CD4-positive, alpha-beta T cell (primary cell): Measurements from ENCODE around the gene MBNL1. TPM values are rescaled to one million over a fixed set of nuclear protein-coding genes. Genes with fewer than 3 reads are reported as not detected.
A peak's percentile ranks its signal among the peaks of the same experiment; 100 is the strongest.

Experiments used
- ATAC-seq: fragments of 200-7000 bp; cut with Tn5 transposase; one replicate; pipeline ENCODE4 v1.10.0; 2022; ENCODE audit warnings: mild to moderate bottlenecking; ENCODE audit not compliant: poor library complexity
- CTCF ChIA-PET: fragments of 350-600 bp; sonication (Branson Sonifier 250); formaldehyde crosslinking; loops from one replicate; lab custom pipeline; 2021; ENCODE audit warnings: antibody characterized with exemption, inconsistent platforms; lab: Charles Lee
- POLR2A ChIA-PET: fragments of 350-600 bp; sonication (Branson Sonifier 250); formaldehyde crosslinking; loops from one replicate; lab custom pipeline; 2021; ENCODE audit warnings: antibody characterized with exemption, inconsistent platforms; lab: Charles Lee
- DNase-seq, 14 experiments: peaks; one replicate each; pipeline ENCODE4 v3.0.0-alpha.2; 2013 to 2020; ENCODE audit warnings: mixed read lengths in 2 of 14
- H3K27ac ChIP-seq, 2 donors: one replicate each; pipeline versions ENCODE4 v1.5.1 to v1.7.0; 2013; ENCODE audit warnings: low read length in 2 of 2, low read depth in 1 of 2, mild to moderate bottlenecking in 1 of 2
- H3K27me3 ChIP-seq, 2 experiments: 1 replicate in 1 of 2; 2 replicates in 1 of 2; pipeline versions ENCODE4 v1.6.1 to v1.7.0; 2013; ENCODE audit warnings: low read length in 2 of 2, control low read depth in 1 of 2, mild to moderate bottlenecking in 1 of 2, moderate library complexity in 1 of 2; ENCODE audit not compliant: insufficient read depth in 2 of 2, control insufficient read depth in 1 of 2
- H3K36me3 ChIP-seq: one replicate; pipeline ENCODE4 v1.6.1; 2013; ENCODE audit warnings: low read length, control low read depth; ENCODE audit not compliant: insufficient read depth
- H3K4me1 ChIP-seq: one replicate; pipeline ENCODE4 v1.6.1; 2013; ENCODE audit warnings: low read length, control low read depth; ENCODE audit not compliant: insufficient read depth
- H3K4me3 ChIP-seq: one replicate; pipeline ENCODE4 v1.5.1; 2013; ENCODE audit warnings: mild to moderate bottlenecking, low read length, moderate library complexity
- H3K9me3 ChIP-seq, 2 experiments: 1 replicate in 1 of 2; 2 replicates in 1 of 2; pipeline versions ENCODE4 v1.6.1 to v1.7.0; 2013; ENCODE audit warnings: low read length in 2 of 2, mild to moderate bottlenecking in 2 of 2, control low read depth in 1 of 2, moderate library complexity in 1 of 2; ENCODE audit not compliant: control insufficient read depth in 1 of 2, insufficient read depth in 1 of 2
- H3K27ac Mint-ChIP-seq: one replicate; pipeline ENCODE4 v1.8.0; 2020; ENCODE audit warnings: mixed read lengths
- H3K27me3 Mint-ChIP-seq: one replicate; pipeline ENCODE4 v1.8.0; 2021; ENCODE audit warnings: mixed read lengths
- H3K36me3 Mint-ChIP-seq: one replicate; pipeline ENCODE4 v1.8.0; 2021; ENCODE audit warnings: low read depth, mixed read lengths
- H3K4me1 Mint-ChIP-seq: one replicate; pipeline ENCODE4 v1.8.0; 2021; ENCODE audit warnings: low read depth, mixed read lengths
- H3K4me3 Mint-ChIP-seq: one replicate; pipeline ENCODE4 v1.8.0; 2020; ENCODE audit warnings: mild to moderate bottlenecking, mixed read lengths
- H3K9me3 Mint-ChIP-seq: one replicate; pipeline ENCODE4 v1.8.0; 2020; ENCODE audit warnings: mixed read lengths
- intact Hi-C, 2 experiments: fragments of 100-400 bp; cut with DNase I in 1 of 2; cut with micrococcal nuclease in 1 of 2; formaldehyde crosslinking; loops; one replicate each; pipeline versions ENCODE4 v1.15.1 to v1.9.0; 2023 to 2025; cut with DNase I, micrococcal nuclease
- total RNA-seq, 174 experiments: library from RNA in 2 of 174; stranded (reverse) in 2 of 174; gene quantifications; one replicate each; pipeline ENCODE4 v1.2.3 and lab custom pipeline; 2021 to 2026
- TF ChIP-seq, protein P1 (sequence below): fragments of 200-600 bp; IDR thresholded peaks from one replicate; pipeline ENCODE4 v1.8.0; 2022; ENCODE audit warnings: antibody characterized with exemption, mild to moderate bottlenecking

MBNL1 gene
- total RNA-seq, 2 experiments from 2014 or later, result 551 to 561 TPM

GRCh38 chr3:152470893-152471292 is 202.2 kb downstream of the MBNL1 start:
- TF ChIP-seq, protein P1, sequence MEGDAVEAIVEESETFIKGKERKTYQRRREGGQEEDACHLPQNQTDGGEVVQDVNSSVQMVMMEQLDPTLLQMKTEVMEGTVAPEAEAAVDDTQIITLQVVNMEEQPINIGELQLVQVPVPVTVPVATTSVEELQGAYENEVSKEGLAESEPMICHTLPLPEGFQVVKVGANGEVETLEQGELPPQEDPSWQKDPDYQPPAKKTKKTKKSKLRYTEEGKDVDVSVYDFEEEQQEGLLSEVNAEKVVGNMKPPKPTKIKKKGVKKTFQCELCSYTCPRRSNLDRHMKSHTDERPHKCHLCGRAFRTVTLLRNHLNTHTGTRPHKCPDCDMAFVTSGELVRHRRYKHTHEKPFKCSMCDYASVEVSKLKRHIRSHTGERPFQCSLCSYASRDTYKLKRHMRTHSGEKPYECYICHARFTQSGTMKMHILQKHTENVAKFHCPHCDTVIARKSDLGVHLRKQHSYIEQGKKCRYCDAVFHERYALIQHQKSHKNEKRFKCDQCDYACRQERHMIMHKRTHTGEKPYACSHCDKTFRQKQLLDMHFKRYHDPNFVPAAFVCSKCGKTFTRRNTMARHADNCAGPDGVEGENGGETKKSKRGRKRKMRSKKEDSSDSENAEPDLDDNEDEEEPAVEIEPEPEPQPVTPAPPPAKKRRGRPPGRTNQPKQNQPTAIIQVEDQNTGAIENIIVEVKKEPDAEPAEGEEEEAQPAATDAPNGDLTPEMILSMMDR, result no peak
- Histone ChIP-seq H3K36me3 (no peaks in the 10 kb centered on the region), H3K27ac (no peak overlapping the region), H3K27me3 (no peaks in the 10 kb centered on the region), H3K9me3 (no peaks in the 10 kb centered on the region), H3K4me3 (no peak overlapping the region), H3K4me1 (peaks cover 10% of the 10 kb centered on the region)
- Mint-ChIP-seq H3K4me1 (peaks cover 29% of the 10 kb centered on the region), H3K9me3 (peaks cover 3% of the 10 kb centered on the region), H3K36me3 (peaks cover 12% of the 10 kb centered on the region), H3K4me3 (no peak overlapping the region), H3K27me3 (no peaks in the 10 kb centered on the region), H3K27ac (peak overlapping the region; percentile 5)
- DNase-seq, result no peak
- intact Hi-C loops, result loop anchor here in 1 of 2 experiments (5.0 kb wide), 1 partner anchor 289 kb away; no protein-coding TSS in a partner anchor
- ChIA-PET CTCF (no interaction called here), POLR2A (no interaction called here)
- ATAC-seq, result no peak

DNA sequence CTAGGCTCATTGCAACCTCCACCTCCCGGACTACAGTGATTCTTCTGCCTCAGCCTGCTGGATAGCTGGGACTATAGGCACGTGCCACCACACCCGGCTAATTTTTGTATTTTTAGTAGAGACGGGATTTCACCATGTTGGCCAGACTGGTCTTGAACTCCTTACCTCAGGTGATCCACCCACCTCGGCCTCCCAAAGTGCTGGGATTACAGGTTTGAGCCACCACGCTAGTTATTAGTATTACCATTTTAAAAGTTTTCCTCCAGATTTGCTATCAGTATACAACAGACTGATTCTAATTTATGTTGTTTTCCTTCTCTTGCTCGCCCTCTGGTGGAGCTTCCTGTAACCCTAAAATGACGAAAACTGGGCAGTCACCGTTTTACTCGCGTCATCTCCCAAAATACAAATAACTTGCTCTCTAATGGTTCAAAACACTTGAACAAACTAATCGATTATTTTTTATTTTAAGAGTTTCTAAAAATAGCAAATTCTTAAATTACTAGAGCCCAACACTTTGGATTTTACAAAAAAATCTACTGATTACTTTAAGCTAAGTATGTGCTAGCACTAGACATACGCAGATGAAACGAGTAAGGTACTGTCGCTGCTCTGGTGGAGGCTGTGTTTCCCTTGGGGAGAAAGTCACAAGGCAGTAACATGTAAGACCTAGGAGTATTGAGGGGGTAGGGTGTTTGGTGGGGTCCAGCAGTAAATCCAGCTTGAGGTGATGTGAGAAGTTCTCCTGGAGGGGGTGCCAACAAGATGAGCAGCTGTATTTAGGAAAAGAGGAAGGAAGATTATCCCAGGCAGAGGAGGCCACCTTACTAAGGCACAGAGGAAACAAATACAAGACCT is 203.3 kb downstream of the MBNL1 start:
- Mint-ChIP-seq H3K27ac (peak overlapping the region; percentile 81), H3K27me3 (no peaks in the 10 kb centered on the region)

GRCh38 chr3:152472672-152472954 is 203.9 kb downstream of the MBNL1 start:
- peak overlapping the region; percentile 44 for H3K4me3 Mint-ChIP-seq
- ATAC-seq, result no peak

More for the DNA sequence above, 203.3 kb downstream of the MBNL1 start:
- CTCF ChIA-PET, result interaction anchor here (0.6 to 2.0 kb wide), 14 partner anchors 11 to 454 kb away, joined by 3 to 11 read pairs (median 4); no protein-coding TSS in a partner anchor
- ATAC-seq (peak; percentile 92), DNase-seq (peak; percentile 48 to 85 (median 63))
- H3K9me3 ChIP-seq, result no peaks in the 10 kb centered on the region
- H3K4me3 ChIP-seq, result peak overlapping the region; percentile 39
- H3K27me3 ChIP-seq, result no peaks in the 10 kb centered on the region
- H3K36me3 ChIP-seq, result no peaks in the 10 kb centered on the region
- POLR2A ChIA-PET, result interaction anchor here (0.7 to 1.6 kb wide), 10 partner anchors 26 to 446 kb away, joined by 3 to 6 read pairs (median 4); no protein-coding TSS in a partner anchor
- Mint-ChIP-seq H3K9me3 (peaks cover under 1% of the 10 kb centered on the region), H3K4me3 (peak overlapping the region; percentile 44), H3K4me1 (peaks cover 18% of the 10 kb centered on the region), H3K36me3 (peaks cover under 1% of the 10 kb centered on the region)
- TF ChIP-seq, protein P1, result peak; percentile 82
- H3K4me1 ChIP-seq, result peaks cover 10% of the 10 kb centered on the region
- peak overlapping the region in 1 of 2 donors; percentile 8 for H3K27ac ChIP-seq
- intact Hi-C loops, result loop anchor here (1.0 to 5.0 kb wide), 3 partner anchors 290 to 400 kb away; no protein-coding TSS in a partner anchor

More at GRCh38 chr3:152472672-152472954, 203.9 kb downstream of the MBNL1 start:
- peaks cover 10% of the 10 kb centered on the region for H3K4me1 ChIP-seq
- no peaks in the 10 kb centered on the region for H3K36me3 Mint-ChIP-seq
- ChIA-PET CTCF (interaction anchor here (0.8 to 2.0 kb wide), 8 partner anchors 12 to 454 kb away, joined by 3 to 11 read pairs (median 4); no protein-coding TSS in a partner anchor), POLR2A (interaction anchor here (0.9 to 1.6 kb wide), 8 partner anchors 13 to 446 kb away, joined by 3 to 6 read pairs (median 4); no protein-coding TSS in a partner anchor)
- H3K27ac Mint-ChIP-seq, result peak overlapping the region; percentile 81
- H3K27me3 Mint-ChIP-seq, result no peaks in the 10 kb centered on the region
- H3K4me1 Mint-ChIP-seq, result peaks cover 18% of the 10 kb centered on the region
- H3K9me3 Mint-ChIP-seq, result no peaks in the 10 kb centered on the region
- TF ChIP-seq, protein P1, result no peak
- intact Hi-C loops, result loop anchor here (1.0 to 5.0 kb wide), 3 partner anchors 290 to 400 kb away; no protein-coding TSS in a partner anchor
- no peaks in the 10 kb centered on the region for H3K36me3 ChIP-seq
- H3K27ac ChIP-seq, result no peak overlapping the region
- no peaks in the 10 kb centered on the region for H3K9me3 ChIP-seq
- no peaks in the 10 kb centered on the region for H3K27me3 ChIP-seq
- peak overlapping the region; percentile 39 for H3K4me3 ChIP-seq
- no peak for DNase-seq
